Breast epithelium (tissue), 3 donors: ENCODE data around the gene PPFIA4.

Experiments
- POLR2A ChIP-seq: fragments of 450-650 bp; IDR thresholded peaks from one replicate; pipeline ENCODE4 v1.6.1; 2016; ENCODE audit warnings: antibody characterized with exemption, mild to moderate bottlenecking, moderate library complexity
- TF ChIP-seq, protein P1 (sequence below), 3 donors: fragments of 450-650 bp; IDR thresholded peaks; one replicate each; pipeline ENCODE4 v1.5.1; 2016 to 2017; ENCODE audit warnings: antibody characterized with exemption in 3 of 3, mild to moderate bottlenecking in 3 of 3, moderate library complexity in 3 of 3

GRCh38 chr1:203077367-203077766 lies 51.1 kb downstream of the PPFIA4 start:
- TF ChIP-seq, protein P1, sequence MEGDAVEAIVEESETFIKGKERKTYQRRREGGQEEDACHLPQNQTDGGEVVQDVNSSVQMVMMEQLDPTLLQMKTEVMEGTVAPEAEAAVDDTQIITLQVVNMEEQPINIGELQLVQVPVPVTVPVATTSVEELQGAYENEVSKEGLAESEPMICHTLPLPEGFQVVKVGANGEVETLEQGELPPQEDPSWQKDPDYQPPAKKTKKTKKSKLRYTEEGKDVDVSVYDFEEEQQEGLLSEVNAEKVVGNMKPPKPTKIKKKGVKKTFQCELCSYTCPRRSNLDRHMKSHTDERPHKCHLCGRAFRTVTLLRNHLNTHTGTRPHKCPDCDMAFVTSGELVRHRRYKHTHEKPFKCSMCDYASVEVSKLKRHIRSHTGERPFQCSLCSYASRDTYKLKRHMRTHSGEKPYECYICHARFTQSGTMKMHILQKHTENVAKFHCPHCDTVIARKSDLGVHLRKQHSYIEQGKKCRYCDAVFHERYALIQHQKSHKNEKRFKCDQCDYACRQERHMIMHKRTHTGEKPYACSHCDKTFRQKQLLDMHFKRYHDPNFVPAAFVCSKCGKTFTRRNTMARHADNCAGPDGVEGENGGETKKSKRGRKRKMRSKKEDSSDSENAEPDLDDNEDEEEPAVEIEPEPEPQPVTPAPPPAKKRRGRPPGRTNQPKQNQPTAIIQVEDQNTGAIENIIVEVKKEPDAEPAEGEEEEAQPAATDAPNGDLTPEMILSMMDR (IDR thresholded peaks at IDR 0.05) = no peak
- TF ChIP-seq POLR2A = no peak
